ENCODE results near the gene XYLB.
A peak's percentile ranks its signal among the peaks of the same experiment; 100 is the strongest.
"Not testable (repeated sequence)": the region's sequence is repeated elsewhere in the genome, so short reads cannot be mapped to it uniquely, and the experiment has no call there.

Gene XYLB

GRCh38 chr3:38420758-38421157 is 74.2 kb downstream of the XYLB start:
- not testable (repeated sequence) for H3K27me3 ChIP-seq (ENCODE audit: low read depth, low read length); H3K4me1 ChIP-seq (ENCODE audit: control insufficient read depth in 1 of 2, insufficient read depth in 2 of 2, low read length in 2 of 2); H3K27ac ChIP-seq (ENCODE audit: low read length); H3K36me3 ChIP-seq (ENCODE audit: control insufficient read depth in 1 of 2, insufficient read depth in 2 of 2, low read length in 2 of 2); H3K4me3 ChIP-seq (ENCODE audit: low read depth in 1 of 2, low read length in 2 of 2); H3K9me3 ChIP-seq (ENCODE audit: control insufficient read depth in 1 of 2, low read length in 2 of 2)

DNA sequence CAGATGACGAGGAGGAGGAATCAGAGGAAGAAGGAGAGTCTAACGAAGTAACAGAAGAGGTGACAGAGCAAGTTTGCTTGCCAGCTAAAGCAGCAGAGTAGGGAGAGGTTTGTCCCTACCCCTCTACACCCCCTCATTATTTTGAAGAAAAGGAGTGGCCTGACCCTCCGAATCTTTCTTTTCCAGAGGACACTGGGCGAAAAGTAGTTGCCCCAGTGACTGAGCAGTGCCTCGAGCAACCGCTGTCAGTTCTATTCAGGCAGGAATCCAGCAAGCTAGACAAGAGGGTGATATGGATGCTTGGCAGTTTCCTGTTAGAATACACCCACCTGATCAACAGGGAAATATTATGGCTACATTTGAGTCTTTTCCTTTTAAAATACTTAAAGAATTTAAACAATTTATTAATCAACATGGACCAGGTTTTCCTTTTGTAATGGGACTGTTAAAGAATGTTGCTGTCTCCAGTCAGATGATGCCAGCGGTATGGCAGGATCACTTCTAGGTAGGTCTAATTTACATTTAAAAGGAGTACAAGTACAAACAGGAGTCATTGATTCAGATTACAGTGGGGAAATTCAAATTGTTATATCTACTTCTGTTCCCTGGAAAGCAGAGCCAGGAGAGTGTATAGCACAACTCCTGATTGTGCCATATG is 75.2 kb downstream of the XYLB start:
- no peak overlapping the region for H3K27ac ChIP-seq (ENCODE audit: low read length)
- H3K4me3 ChIP-seq (ENCODE audit: low read depth in 1 of 2, low read length in 2 of 2) = no peak overlapping the region
- no peaks in the 10 kb centered on the region for H3K9me3 ChIP-seq (ENCODE audit: control insufficient read depth in 1 of 2, low read length in 2 of 2)
- H3K27me3 ChIP-seq (ENCODE audit: low read depth, low read length) = no peaks in the 10 kb centered on the region
- H3K36me3 ChIP-seq (ENCODE audit: control insufficient read depth in 1 of 2, insufficient read depth in 2 of 2, low read length in 2 of 2) = no peaks in the 10 kb centered on the region
- no peaks in the 10 kb centered on the region for H3K4me1 ChIP-seq (ENCODE audit: control insufficient read depth in 1 of 2, insufficient read depth in 2 of 2, low read length in 2 of 2)

DNA sequence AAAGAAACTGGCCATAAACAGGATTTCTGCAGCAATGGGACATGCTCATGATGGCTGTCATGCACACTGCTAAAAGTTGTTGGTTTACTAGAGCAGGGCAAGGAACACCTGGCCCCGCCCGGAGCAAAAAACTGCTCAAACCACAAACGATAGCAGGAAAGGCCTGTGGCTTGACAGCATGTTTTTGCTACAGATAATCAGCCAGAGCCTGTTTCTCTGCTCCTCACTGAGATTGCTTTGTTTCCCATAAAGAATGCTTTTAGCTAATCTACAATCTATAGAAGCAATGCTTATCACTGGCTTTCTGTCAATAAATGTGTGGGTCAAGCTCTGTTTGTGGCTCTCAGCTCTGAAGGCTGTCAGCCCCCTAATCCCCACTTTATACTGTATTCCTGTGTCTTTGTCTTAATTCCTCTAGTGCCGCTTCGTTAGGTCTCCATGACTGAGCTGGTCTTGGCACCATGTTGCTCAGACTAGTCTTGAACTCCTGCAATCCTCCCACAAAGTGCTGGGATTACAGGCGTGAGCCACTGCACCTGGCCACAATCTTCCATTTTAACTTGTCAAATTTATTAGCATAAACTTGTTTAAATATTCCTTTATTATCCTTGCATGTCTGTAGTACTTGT is 80.3 kb downstream of the XYLB start:
- H3K9me3 ChIP-seq (ENCODE audit: control insufficient read depth in 1 of 2, low read length in 2 of 2); H3K27me3 ChIP-seq (ENCODE audit: low read depth, low read length); H3K4me1 ChIP-seq (ENCODE audit: control insufficient read depth in 1 of 2, insufficient read depth in 2 of 2, low read length in 2 of 2); H3K27ac ChIP-seq (ENCODE audit: low read length); H3K36me3 ChIP-seq (ENCODE audit: control insufficient read depth in 1 of 2, insufficient read depth in 2 of 2, low read length in 2 of 2); H3K4me3 ChIP-seq (ENCODE audit: low read depth in 1 of 2, low read length in 2 of 2): not testable (repeated sequence)

DNA sequence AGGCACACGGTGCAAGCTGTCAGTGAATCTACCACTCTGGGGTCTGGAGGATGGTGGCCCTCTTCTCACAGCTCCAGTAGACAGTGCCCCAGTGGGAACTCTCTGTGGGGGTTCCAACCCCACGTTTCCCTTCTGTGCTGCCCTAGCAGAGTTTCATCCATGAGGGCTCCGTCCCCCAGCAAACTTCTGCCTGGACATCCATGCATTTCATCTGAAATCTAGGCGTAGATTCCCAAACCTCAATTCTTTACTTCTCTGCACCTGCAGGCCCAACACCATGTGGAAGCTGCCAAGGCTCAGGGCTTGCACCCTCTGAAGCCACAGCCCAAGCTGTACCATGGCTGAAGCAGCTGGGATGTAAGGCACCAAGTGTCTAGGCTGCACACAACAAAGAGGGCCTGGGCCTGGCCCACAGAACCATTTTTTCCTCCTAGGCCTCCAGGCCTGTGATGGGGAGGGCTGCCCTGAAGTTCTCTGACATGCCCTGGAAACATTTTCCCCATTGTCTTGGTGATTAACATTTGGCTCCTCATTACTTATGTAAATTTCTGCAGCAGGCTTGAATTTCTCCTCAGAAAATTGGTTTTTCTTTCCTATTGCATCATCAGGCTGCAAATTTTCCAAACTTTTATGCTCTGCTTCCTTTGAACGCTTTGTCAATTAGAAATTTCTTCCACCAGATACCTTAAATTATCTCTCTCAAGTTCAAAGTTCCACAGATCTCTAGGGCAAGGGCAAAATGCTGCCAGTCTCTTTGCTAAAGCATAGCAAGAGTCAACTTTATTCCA is 86.5 kb downstream of the XYLB start:
- not testable (repeated sequence) for H3K4me1 ChIP-seq (ENCODE audit: control insufficient read depth in 1 of 2, insufficient read depth in 2 of 2, low read length in 2 of 2); H3K27me3 ChIP-seq (ENCODE audit: low read depth, low read length); H3K27ac ChIP-seq (ENCODE audit: low read length); H3K36me3 ChIP-seq (ENCODE audit: control insufficient read depth in 1 of 2, insufficient read depth in 2 of 2, low read length in 2 of 2)
- Histone ChIP-seq H3K4me3 (ENCODE audit: low read depth in 1 of 2, low read length in 2 of 2) (peak overlapping the region in 1 of 2 donors; percentile 21), H3K9me3 (ENCODE audit: control insufficient read depth in 1 of 2, low read length in 2 of 2) (peaks cover 0 to 20% of the 10 kb centered on the region in 2 donors)

DNA sequence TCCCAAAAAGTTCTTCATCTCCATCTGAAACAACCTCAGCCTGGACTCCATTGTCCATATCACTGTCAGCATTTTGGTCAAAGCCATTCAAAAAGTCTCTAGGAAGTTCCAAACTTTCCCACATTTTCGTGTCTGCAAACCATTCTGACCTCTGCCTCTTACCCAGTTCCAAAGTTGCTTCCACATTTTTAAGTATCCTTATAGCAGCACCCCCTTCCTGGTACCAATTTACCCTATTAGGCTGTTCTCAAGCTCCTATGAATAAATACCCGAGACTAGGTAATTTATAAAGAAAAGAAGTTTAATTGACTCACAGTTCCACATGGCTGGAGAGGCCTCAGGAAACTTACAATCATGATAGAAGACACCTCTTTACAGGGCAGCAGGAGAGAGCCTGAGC is 87.1 kb downstream of the XYLB start:
- not testable (repeated sequence) for H3K4me3 ChIP-seq (ENCODE audit: low read depth in 1 of 2, low read length in 2 of 2); H3K4me1 ChIP-seq (ENCODE audit: control insufficient read depth in 1 of 2, insufficient read depth in 2 of 2, low read length in 2 of 2); H3K27me3 ChIP-seq (ENCODE audit: low read depth, low read length); H3K36me3 ChIP-seq (ENCODE audit: control insufficient read depth in 1 of 2, insufficient read depth in 2 of 2, low read length in 2 of 2); H3K27ac ChIP-seq (ENCODE audit: low read length)
- peaks cover 0 to 20% of the 10 kb centered on the region in 2 donors for H3K9me3 ChIP-seq (ENCODE audit: control insufficient read depth in 1 of 2, low read length in 2 of 2)

- H3K36me3 ChIP-seq (ENCODE audit: control insufficient read depth in 1 of 2, insufficient read depth in 2 of 2, low read length in 2 of 2); H3K27me3 ChIP-seq (ENCODE audit: low read depth, low read length); H3K4me1 ChIP-seq (ENCODE audit: control insufficient read depth in 1 of 2, insufficient read depth in 2 of 2, low read length in 2 of 2); H3K27ac ChIP-seq (ENCODE audit: low read length); H3K4me3 ChIP-seq (ENCODE audit: low read depth in 1 of 2, low read length in 2 of 2): not testable (repeated sequence)
- peaks cover 0 to 13% of the 10 kb centered on the region in 2 donors for H3K9me3 ChIP-seq (ENCODE audit: control insufficient read depth in 1 of 2, low read length in 2 of 2)
Measured at GRCh38 chr3:38438436-38439069, 92.0 kb downstream of the XYLB start.

DNA sequence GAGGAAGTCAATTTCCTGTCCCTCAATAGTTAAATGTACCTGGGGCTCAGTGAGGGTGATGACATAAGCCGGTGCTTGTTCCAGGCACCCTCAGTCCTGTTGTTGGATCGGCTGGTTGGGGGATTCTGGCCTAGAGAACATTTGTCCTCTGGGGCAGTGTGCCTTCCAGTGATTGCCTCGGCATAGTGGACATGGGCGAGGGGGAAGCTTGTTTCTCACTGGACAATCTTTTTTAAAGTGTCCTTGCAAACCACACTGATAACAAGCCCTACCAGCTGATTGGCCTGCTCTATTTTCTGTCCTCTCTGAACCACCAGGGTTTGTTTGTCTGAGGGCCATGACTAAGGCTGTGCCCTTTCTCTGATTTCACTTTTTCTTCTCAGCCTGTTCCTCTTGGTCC is 96.6 kb downstream of the XYLB start:
- H3K9me3 ChIP-seq (ENCODE audit: control insufficient read depth in 1 of 2, low read length in 2 of 2); H3K4me3 ChIP-seq (ENCODE audit: low read depth in 1 of 2, low read length in 2 of 2); H3K36me3 ChIP-seq (ENCODE audit: control insufficient read depth in 1 of 2, insufficient read depth in 2 of 2, low read length in 2 of 2); H3K4me1 ChIP-seq (ENCODE audit: control insufficient read depth in 1 of 2, insufficient read depth in 2 of 2, low read length in 2 of 2); H3K27ac ChIP-seq (ENCODE audit: low read length); H3K27me3 ChIP-seq (ENCODE audit: low read depth, low read length): not testable (repeated sequence)

DNA sequence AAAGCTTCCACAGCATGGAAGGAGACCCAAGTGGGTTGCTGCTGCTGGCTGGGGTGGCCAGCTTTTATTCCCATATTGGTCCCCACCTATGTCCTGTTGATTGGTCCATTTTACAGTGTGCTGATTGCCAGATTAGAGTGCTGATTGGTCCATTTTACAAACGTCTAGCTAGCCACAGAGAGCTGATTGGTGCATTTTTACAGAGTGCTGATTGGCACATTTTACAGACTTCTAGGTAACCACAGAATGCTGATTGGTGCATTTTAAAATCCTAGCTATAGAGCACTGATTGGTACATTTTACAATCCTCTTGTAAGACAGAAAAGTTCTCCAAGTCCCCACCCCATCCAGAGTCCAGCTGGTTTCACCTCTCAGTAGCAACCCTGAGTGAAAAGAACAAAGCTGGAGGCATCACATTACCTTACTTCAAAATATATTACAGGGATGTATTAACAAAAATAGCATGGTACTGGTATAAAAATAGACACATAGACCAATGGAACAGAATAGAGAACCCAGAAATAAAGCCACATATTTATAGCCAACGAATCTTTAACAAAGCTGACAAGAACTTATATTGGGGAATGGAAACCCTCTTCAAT is 99.6 kb downstream of the XYLB start:
- no peak overlapping the region for H3K27ac ChIP-seq (ENCODE audit: low read length)

GRCh38 chr3:38446812-38447211 is 100.2 kb downstream of the XYLB start:
- Histone ChIP-seq H3K27ac (ENCODE audit: low read length) (no peak overlapping the region), H3K4me1 (ENCODE audit: control insufficient read depth in 1 of 2, insufficient read depth in 2 of 2, low read length in 2 of 2) (no peaks in the 10 kb centered on the region), H3K4me3 (ENCODE audit: low read depth in 1 of 2, low read length in 2 of 2) (no peak overlapping the region), H3K27me3 (ENCODE audit: low read depth, low read length) (no peaks in the 10 kb centered on the region), H3K9me3 (ENCODE audit: control insufficient read depth in 1 of 2, low read length in 2 of 2) (no peaks in the 10 kb centered on the region), H3K36me3 (ENCODE audit: control insufficient read depth in 1 of 2, insufficient read depth in 2 of 2, low read length in 2 of 2) (no peaks in the 10 kb centered on the region)

More for the DNA sequence above, 99.6 kb downstream of the XYLB start:
- no peaks in the 10 kb centered on the region for H3K9me3 ChIP-seq (ENCODE audit: control insufficient read depth in 1 of 2, low read length in 2 of 2)
- H3K4me3 ChIP-seq (ENCODE audit: low read depth in 1 of 2, low read length in 2 of 2) = no peak overlapping the region
- no peaks in the 10 kb centered on the region for H3K27me3 ChIP-seq (ENCODE audit: low read depth, low read length)
- H3K36me3 ChIP-seq (ENCODE audit: control insufficient read depth in 1 of 2, insufficient read depth in 2 of 2, low read length in 2 of 2) = no peaks in the 10 kb centered on the region
- H3K4me1 ChIP-seq (ENCODE audit: control insufficient read depth in 1 of 2, insufficient read depth in 2 of 2, low read length in 2 of 2) = no peaks in the 10 kb centered on the region

GRCh38 chr3:38450853-38451252 is 104.3 kb downstream of the XYLB start:
- no peaks in the 10 kb centered on the region for H3K36me3 ChIP-seq (ENCODE audit: control insufficient read depth in 1 of 2, insufficient read depth in 2 of 2, low read length in 2 of 2)
- H3K4me3 ChIP-seq (ENCODE audit: low read depth in 1 of 2, low read length in 2 of 2) = no peak overlapping the region
- no peak overlapping the region for H3K27ac ChIP-seq (ENCODE audit: low read length)
- no peaks in the 10 kb centered on the region for H3K9me3 ChIP-seq (ENCODE audit: control insufficient read depth in 1 of 2, low read length in 2 of 2)
- peaks cover 0 to 9% of the 10 kb centered on the region in 2 donors for H3K4me1 ChIP-seq (ENCODE audit: control insufficient read depth in 1 of 2, insufficient read depth in 2 of 2, low read length in 2 of 2)
- H3K27me3 ChIP-seq (ENCODE audit: low read depth, low read length) = no peaks in the 10 kb centered on the region

Measured in muscle layer of duodenum (tissue), 2 donors.